Measurements from ENCODE around the gene GAMT. TPM values are rescaled to one million over a fixed set of nuclear protein-coding genes. Genes with fewer than 3 reads are reported as not detected.

GAMT gene
- total and polyA plus RNA-seq, 2 of the 13 experiments (the other 11 are each of a cell fraction or from before 2014, with no cell fraction given) = 115 to 124 TPM

DNA sequence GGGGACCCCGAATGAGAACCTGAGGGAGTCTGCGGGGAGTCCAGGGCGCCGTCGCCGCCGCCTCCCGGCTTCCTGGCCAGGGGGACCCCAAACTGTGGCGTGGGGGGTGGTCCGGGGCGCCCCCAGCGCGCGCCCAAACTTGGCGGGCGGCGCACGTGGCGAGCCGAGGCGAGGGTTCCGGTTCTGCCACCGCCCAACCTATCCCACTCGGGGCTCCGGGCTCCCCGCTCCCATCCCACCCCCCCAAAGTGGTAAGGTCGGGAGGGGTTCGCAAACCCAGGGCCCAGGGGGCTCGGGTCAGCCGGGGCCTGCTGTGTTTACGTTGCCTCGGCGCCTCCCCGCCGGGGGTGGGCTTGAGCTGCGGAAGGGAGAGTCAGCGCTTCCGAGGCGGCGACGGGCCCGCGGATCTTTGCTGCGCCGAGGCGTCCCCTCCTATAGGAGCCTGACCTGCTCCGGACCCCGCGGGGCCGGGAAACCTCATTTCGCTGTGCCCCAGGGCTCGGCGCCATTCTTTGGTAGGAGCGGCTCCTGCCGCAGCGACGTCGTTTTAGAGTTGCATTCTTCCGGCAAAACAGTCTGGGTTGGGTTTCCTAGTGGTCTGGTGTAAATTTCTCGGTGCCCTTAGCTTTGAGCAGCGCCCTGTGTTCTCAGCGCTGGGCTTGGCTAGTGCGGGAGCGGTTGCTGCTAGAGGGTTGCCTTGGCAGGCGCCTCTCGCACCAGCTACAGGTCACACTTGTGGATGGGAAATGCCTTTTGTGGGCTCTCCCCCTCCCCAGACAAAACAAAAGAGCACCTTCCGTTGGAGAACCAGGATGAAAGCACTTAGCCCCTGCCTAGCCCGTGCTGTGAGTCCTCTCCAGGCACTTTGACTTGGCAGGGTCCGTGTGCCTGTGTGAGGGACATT, 7.2 kb upstream of the GAMT start (continued):
- TF ChIP-seq, protein P1, sequence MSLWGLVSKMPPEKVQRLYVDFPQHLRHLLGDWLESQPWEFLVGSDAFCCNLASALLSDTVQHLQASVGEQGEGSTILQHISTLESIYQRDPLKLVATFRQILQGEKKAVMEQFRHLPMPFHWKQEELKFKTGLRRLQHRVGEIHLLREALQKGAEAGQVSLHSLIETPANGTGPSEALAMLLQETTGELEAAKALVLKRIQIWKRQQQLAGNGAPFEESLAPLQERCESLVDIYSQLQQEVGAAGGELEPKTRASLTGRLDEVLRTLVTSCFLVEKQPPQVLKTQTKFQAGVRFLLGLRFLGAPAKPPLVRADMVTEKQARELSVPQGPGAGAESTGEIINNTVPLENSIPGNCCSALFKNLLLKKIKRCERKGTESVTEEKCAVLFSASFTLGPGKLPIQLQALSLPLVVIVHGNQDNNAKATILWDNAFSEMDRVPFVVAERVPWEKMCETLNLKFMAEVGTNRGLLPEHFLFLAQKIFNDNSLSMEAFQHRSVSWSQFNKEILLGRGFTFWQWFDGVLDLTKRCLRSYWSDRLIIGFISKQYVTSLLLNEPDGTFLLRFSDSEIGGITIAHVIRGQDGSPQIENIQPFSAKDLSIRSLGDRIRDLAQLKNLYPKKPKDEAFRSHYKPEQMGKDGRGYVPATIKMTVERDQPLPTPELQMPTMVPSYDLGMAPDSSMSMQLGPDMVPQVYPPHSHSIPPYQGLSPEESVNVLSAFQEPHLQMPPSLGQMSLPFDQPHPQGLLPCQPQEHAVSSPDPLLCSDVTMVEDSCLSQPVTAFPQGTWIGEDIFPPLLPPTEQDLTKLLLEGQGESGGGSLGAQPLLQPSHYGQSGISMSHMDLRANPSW (CRISPR knock-in tag; IDR thresholded peaks at IDR 0.05; ENCODE audit: borderline replicate concordance) = no peak
- TF ChIP-seq, protein P2, sequence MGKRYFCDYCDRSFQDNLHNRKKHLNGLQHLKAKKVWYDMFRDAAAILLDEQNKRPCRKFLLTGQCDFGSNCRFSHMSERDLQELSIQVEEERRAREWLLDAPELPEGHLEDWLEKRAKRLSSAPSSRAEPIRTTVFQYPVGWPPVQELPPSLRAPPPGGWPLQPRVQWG (CRISPR knock-in tag; IDR thresholded peaks at IDR 0.05; ENCODE audit: borderline replicate concordance, low read depth) = no peak
- TF ChIP-seq ZNF660 (CRISPR knock-in tag; IDR thresholded peaks at IDR 0.05; ENCODE audit: borderline replicate concordance, low read depth) (no peak), HNRNPL (IDR thresholded peaks at IDR 0.05; ENCODE audit: low read depth, low read length) (no peak), ARNT (IDR thresholded peaks at IDR 0.05) (no peak), HNRNPUL1 (IDR thresholded peaks at IDR 0.05; ENCODE audit: low read depth, low read length) (no peak), ZNF589 (CRISPR knock-in tag; conservative IDR thresholded peaks at IDR 0.05) (0 out of 2 replicates have a peak, but pooled peaks have one; percentile 40), SUZ12 (IDR thresholded peaks at IDR 0.05; ENCODE audit: low read depth, low read length) (no peak), KLF12 (CRISPR knock-in tag; IDR thresholded peaks at IDR 0.05; ENCODE audit: borderline replicate concordance) (no peak), SIX4 (CRISPR knock-in tag; IDR thresholded peaks at IDR 0.05) (no peak), FOXA3 (CRISPR knock-in tag; IDR thresholded peaks at IDR 0.05) (0 out of 2 replicates have a peak, but pooled peaks have one; percentile 18), ZNF7 (CRISPR knock-in tag; IDR thresholded peaks at IDR 0.05) (no peak), SP2 (CRISPR knock-in tag; IDR thresholded peaks at IDR 0.05) (no peak), POLR2A (IDR thresholded peaks at IDR 0.05; ENCODE audit: insufficient read depth in 1 of 2, low read depth in 2 of 2, low read length in 2 of 2) (peak in 1 of 2 experiments; percentile 46; a peak in 1 of 4 replicates), HOXD1 (CRISPR knock-in tag; IDR thresholded peaks at IDR 0.05) (peak; percentile 26; the same call in 1 of the 2 replicates), ZNF460 (CRISPR knock-in tag; IDR thresholded peaks at IDR 0.05; ENCODE audit: borderline replicate concordance) (no peak)
- TF ChIP-seq, protein P3, sequence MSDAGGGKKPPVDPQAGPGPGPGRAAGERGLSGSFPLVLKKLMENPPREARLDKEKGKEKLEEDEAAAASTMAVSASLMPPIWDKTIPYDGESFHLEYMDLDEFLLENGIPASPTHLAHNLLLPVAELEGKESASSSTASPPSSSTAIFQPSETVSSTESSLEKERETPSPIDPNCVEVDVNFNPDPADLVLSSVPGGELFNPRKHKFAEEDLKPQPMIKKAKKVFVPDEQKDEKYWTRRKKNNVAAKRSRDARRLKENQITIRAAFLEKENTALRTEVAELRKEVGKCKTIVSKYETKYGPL (CRISPR knock-in tag; IDR thresholded peaks at IDR 0.05) = no peak
- TF ChIP-seq, protein P4, sequence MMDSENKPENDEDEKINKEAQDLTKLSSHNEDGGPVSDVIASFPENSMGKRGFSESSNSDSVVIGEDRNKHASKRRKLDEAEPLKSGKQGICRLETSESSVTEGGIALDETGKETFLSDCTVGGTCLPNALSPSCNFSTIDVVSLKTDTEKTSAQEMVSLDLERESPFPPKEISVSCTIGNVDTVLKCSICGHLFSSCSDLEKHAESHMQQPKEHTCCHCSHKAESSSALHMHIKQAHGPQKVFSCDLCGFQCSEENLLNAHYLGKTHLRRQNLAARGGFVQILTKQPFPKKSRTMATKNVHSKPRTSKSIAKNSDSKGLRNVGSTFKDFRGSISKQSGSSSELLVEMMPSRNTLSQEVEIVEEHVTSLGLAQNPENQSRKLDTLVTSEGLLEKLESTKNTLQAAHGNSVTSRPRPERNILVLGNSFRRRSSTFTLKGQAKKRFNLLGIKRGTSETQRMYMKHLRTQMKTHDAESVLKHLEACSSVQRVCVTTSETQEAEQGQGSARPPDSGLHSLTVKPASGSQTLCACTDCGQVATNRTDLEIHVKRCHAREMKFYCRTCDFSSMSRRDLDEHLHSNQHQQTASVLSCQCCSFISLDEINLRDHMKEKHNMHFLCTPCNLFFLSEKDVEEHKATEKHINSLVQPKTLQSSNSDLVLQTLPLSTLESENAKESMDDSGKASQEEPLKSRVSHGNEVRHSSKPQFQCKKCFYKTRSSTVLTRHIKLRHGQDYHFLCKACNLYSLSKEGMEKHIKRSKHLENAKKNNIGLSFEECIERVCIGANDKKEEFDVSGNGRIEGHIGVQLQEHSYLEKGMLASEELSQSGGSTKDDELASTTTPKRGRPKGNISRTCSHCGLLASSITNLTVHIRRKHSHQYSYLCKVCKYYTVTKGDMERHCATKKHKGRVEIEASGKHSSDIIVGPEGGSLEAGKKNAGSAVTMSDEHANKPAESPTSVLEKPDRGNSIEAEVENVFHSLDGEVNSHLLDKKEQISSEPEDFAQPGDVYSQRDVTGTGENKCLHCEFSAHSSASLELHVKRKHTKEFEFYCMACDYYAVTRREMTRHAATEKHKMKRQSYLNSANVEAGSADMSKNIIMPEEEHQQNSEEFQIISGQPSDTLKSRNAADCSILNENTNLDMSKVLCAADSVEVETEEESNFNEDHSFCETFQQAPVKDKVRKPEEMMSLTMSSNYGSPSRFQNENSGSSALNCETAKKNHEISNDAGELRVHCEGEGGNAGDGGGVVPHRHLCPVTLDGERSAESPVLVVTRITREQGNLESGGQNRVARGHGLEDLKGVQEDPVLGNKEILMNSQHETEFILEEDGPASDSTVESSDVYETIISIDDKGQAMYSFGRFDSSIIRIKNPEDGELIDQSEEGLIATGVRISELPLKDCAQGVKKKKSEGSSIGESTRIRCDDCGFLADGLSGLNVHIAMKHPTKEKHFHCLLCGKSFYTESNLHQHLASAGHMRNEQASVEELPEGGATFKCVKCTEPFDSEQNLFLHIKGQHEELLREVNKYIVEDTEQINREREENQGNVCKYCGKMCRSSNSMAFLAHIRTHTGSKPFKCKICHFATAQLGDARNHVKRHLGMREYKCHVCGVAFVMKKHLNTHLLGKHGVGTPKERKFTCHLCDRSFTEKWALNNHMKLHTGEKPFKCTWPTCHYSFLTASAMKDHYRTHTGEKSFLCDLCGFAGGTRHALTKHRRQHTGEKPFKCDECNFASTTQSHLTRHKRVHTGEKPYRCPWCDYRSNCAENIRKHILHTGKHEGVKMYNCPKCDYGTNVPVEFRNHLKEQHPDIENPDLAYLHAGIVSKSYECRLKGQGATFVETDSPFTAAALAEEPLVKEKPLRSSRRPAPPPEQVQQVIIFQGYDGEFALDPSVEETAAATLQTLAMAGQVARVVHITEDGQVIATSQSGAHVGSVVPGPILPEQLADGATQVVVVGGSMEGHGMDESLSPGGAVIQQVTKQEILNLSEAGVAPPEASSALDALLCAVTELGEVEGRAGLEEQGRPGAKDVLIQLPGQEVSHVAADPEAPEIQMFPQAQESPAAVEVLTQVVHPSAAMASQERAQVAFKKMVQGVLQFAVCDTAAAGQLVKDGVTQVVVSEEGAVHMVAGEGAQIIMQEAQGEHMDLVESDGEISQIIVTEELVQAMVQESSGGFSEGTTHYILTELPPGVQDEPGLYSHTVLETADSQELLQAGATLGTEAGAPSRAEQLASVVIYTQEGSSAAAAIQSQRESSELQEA (CRISPR knock-in tag; IDR thresholded peaks at IDR 0.05; ENCODE audit: not compliant biosample characterization) = peak; percentile 45

All from HepG2 (cell line).